Measurements from ENCODE around the gene ZFPM1. TPM values are rescaled to one million over a fixed set of nuclear protein-coding genes. Genes with fewer than 3 reads are reported as not detected.

ZFPM1 gene
- total RNA-seq, 4 donors from 2014 or later, result 0.50 to 4.0 (median 1.3) TPM

DNA sequence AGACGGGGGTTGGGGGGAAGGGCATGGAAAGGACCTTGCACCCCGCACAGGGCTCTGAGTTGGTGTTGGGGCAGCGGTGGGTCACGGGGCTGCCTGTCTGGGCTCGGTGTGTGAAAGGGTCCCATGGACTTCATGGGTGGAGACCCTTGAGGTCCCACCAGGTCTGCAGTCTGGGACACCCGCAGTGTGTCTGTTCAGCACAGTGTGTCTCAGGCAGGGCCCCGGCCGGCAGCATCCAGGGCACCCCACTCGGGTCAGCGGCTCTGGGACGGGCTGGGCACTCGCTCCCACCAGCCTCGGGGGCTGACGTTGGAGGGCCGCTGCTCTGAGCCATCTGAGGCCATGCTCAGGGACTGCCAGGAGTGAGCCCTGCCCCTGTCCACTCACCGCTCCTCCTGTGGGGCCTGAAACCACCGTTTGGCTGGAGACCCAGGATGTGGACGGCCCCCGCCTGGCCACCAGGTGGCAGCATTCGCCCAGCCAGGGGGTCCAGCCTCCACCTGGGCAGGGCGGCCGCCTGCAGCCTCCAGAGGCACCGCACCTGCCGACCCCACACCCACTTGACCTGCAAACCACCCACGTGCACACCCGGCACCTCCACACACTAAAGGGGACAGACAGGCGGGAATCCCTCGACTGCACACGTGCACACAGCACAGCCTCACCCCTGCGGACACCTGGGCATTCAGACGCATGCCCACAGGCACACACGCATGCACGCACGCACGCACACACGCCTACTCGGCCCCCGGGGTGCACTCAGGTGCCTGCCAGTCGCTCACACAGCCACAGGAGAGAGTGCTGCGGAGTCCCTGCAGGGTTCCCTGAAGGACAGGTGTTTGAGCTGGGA lies 10.1 kb upstream of the ZFPM1 start:
- ATAC-seq (ENCODE audit: low FRiP score), result peak; percentile 80
- TF ChIP-seq, protein P1, sequence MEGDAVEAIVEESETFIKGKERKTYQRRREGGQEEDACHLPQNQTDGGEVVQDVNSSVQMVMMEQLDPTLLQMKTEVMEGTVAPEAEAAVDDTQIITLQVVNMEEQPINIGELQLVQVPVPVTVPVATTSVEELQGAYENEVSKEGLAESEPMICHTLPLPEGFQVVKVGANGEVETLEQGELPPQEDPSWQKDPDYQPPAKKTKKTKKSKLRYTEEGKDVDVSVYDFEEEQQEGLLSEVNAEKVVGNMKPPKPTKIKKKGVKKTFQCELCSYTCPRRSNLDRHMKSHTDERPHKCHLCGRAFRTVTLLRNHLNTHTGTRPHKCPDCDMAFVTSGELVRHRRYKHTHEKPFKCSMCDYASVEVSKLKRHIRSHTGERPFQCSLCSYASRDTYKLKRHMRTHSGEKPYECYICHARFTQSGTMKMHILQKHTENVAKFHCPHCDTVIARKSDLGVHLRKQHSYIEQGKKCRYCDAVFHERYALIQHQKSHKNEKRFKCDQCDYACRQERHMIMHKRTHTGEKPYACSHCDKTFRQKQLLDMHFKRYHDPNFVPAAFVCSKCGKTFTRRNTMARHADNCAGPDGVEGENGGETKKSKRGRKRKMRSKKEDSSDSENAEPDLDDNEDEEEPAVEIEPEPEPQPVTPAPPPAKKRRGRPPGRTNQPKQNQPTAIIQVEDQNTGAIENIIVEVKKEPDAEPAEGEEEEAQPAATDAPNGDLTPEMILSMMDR (IDR thresholded peaks at IDR 0.05), result peak in 1 of 3 donors; percentile 86
- peak; percentile 46 for DNase-seq (ENCODE audit: low spot score)

DNA sequence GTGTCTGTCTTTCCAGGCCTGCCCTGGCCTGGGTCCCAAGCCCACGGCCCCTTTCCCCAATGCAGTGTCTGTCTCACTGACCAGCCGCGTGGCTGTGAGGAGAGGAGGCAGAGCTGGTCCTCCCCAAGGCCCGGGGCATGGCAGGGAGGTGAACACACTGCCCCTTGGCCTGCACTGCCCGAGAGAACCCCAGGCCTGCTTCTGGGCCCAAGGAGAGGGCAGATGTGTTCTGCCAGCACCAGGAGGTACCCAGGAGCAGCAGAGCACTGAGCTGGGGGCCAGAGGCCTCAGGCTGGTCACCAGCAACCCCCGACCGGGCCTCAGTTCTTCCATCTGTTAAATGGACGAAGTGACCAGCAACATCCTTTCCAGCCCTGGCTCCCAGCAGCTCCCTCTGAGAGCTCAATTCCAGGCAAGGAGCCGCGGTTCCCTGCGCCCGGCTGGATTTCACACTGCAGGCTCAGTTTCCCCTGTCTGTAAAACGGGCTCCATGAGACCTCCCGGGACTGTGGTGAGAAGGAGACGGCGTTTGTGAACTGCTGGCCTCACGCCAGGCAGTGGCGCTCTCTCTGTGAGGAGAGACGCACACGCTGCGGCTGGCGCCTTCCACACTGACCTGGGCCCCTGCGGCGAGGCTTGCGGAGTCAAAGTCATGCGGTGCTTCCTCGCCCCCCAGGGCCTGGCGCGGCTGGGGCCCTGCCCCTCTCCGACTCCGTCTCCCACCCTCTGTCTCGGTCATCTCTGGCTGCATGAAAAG lies 8.1 kb upstream of the ZFPM1 start:
- DNase-seq (ENCODE audit: low spot score) (no peak), ATAC-seq (ENCODE audit: low FRiP score) (no peak)
- TF ChIP-seq, protein P1 (IDR thresholded peaks at IDR 0.05), result no peak

DNA sequence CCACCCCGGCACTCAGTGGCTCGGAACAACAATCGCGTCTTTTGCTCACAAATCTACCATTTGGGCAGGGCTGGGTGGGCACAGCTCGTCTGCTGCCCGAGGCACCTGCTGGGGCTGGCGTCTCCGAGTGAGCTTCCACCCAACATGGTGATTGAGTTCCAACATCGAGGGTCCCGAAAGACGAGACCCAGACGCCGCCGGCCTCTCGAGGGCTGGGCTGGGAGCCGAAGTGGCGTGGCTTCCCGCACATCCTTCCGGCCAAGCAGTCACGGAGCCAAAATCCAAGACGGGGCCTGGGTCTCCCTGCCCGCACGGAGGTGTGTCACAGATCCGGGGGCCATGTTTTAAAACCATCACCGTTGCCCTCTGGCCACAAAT lies 7.5 kb upstream of the ZFPM1 start:
- DNase-seq (ENCODE audit: low spot score) (no peak), ATAC-seq (ENCODE audit: low FRiP score) (no peak)
- TF ChIP-seq, protein P1 (IDR thresholded peaks at IDR 0.05), result no peak

DNA sequence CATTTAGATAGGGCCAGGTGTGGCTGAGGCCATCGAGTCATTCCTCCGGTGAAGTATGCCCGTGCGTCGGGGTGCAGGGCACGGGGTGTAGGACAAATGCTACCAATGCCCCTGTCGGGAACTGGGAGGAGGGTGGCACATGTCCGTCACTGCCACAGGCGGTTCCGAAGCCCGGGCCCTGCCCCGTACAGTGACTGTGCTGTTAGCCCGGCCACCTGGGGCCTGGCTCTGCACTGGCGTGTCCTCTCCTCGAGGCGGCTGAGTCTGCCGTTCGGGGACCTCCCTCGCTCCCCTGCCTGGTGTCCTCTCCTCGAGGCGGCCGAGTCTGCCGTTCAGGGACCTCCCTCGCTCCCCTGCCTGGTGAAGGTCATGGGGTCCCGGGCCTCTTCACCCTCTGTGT lies 7.0 kb upstream of the ZFPM1 start:
- ATAC-seq (ENCODE audit: low FRiP score), result no peak
- TF ChIP-seq, protein P1 (IDR thresholded peaks at IDR 0.05), result no peak

DNA sequence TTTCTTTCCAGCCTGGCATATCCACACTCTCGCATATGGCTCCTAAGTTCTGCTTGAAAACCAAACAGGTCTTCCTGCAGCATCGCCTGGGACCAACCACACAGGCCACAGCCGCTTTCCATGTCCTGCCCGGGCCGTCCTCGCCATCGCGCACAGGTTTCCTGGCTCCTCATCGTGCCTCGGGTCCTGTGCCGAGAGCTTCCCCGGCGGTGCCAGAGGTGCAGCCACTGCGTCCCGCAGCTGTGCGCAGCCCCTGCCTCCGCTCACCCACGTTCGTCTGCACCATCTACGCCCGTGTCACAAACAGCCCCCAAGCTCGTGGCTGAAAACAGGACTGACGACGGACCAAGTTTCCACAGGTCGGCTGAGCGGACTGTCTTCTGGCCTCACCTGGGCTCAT lies 6.3 kb upstream of the ZFPM1 start:
- TF ChIP-seq, protein P1 (IDR thresholded peaks at IDR 0.05), result no peak
- DNase-seq (ENCODE audit: low spot score) (no peak), ATAC-seq (ENCODE audit: low FRiP score) (no peak)

More for the DNA sequence above, 7.0 kb upstream of the ZFPM1 start:
- no peak for DNase-seq (ENCODE audit: low spot score)

DNA sequence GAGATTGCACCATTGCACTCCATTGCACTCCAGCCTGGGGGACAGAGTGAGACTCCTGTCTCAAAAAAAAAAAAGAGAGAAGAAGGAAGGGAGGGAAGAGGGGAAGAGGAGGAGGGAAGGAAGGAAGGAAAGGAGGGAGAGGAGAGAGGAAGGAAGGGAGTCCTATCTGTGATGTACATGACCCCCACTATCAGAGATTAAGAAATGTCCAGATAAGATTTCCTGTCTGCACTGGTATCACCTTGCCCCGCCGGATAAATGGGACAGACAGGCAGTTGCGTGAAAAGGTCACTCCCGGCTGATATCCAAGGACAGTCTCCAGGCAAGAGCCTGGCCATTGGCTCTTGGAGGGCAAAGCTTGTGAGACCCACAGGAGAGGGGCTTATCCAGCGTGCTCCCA lies 5.2 kb upstream of the ZFPM1 start:
- ATAC-seq (ENCODE audit: low FRiP score) (no peak), DNase-seq (ENCODE audit: low spot score) (no peak)
- TF ChIP-seq, protein P1 (IDR thresholded peaks at IDR 0.05), result no peak
